Stimulated activated CD8-positive, alpha-beta memory T cell treated with anti-CD3 and anti-CD28 coated beads, Interleukin-4, amount 100 ng/mL, for 1 hour (primary cell): ENCODE measurements around the gene CD302.
"Not testable (repeated sequence)": the region's sequence is repeated elsewhere in the genome, so short reads cannot be mapped to it uniquely, and the experiment has no call there.

Experiments used
- DNase-seq, 2 donors: peaks; one replicate each; pipeline ENCODE4 v3.0.0-alpha.2; 2020; ENCODE audit warnings: low read depth in 2 of 2, low spot score in 1 of 2

The CD302 gene

DNA sequence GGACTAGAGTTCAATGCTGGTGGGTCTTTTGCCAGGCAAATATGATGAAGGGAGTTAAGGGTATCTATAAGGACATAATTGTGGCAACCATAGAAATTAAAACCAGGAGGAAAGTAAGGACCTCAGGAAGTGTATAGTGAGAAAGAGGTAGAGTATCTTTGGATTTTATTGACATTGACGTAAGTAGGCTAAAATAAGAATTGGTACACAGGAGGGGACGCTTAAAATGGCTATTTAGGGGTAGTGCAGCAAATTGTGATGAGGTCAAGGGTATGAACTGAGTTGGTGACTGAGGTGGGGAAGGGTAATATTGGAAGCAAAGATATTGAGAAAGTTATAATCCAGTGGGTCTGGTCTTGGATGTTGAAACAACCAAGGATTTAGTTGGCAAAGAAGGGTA, 43.0 kb downstream of the CD302 start:
- DNase-seq, result no peak

DNA sequence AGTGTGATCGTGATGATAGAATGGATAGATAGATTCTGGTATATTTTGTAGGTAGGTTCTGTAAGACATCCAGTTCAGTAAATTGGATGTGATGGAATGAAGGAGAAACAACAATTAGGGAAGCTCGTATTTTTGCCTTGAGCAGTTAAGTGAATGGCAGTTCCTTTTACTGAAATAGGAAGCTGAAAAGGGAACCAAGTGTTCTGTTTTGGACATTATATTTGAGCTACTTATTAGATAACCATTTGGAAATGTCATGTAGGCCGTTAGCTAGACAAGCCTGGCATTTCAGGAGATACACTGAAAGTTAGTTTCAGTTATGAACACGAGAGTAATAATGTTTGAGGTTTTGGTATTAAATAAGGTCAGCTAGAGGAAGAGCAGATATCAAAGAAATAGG, 44.2 kb downstream of the CD302 start:
- DNase-seq, result no peak

DNA sequence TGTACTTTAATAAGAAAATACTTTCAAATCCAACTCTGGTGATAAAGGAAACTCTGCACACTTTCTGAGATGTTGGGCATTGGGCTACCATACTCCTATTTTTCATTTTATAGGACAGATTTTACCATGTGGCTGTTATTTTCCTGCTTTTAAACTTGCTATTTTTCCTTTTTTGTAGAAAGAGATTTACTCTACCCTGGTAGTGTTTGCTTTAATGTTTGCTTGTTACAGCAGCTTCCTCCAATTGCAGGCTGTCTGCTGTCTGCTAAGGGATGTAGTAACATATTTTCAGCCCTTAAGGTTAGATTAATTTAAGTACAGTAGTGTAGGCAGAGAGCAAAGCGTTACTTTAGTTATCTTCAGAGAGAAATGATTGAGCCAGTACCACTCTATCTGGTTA, 47.1 kb downstream of the CD302 start:
- no peak for DNase-seq

- DNase-seq, result no peak
These were observed 49.9 kb downstream of the CD302 start for GRCh38 chr2:159748089-159748488.

DNA sequence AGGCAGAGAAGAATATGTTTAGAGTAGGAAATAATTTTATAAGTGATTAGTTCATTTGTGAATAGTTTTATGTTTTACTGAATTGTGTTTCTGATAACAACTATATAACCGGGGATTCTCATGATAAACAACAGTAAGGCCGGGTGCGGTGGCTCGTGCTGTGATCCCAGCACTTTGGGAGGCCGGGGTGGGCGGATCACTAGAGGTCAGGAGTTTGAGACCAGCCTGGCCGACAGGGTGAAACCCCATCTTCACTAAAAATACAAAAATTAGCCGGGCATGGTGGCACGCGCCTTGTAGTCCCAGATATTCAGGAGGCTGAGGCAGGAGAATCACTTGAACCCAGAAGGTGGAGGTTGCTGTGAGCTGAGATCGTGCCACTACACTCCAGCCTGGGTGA, 52.8 kb downstream of the CD302 start:
- not testable (repeated sequence) for DNase-seq

DNA sequence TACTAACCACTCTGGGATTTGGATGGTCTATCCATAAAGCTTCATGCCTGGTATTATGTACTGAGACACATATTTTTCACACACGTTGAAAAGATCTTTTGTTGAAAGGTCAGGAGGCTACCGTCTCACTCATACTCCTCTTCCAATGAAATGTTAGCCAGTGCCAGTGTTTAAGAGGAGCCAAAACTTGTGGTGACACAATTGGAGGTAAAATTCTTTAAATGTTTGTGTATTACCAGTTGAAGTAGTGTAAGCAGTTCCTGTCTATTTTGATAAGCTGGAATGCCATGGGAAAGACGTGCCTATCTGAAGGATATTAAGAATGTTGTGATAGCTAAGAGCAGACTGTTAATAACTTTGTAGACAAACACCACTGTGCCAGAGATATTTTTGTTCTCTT, 53.6 kb downstream of the CD302 start:
- DNase-seq, result no peak

GRCh38 chr2:159742846-159743245, 55.2 kb downstream of the CD302 start:
- no peak for DNase-seq

DNA sequence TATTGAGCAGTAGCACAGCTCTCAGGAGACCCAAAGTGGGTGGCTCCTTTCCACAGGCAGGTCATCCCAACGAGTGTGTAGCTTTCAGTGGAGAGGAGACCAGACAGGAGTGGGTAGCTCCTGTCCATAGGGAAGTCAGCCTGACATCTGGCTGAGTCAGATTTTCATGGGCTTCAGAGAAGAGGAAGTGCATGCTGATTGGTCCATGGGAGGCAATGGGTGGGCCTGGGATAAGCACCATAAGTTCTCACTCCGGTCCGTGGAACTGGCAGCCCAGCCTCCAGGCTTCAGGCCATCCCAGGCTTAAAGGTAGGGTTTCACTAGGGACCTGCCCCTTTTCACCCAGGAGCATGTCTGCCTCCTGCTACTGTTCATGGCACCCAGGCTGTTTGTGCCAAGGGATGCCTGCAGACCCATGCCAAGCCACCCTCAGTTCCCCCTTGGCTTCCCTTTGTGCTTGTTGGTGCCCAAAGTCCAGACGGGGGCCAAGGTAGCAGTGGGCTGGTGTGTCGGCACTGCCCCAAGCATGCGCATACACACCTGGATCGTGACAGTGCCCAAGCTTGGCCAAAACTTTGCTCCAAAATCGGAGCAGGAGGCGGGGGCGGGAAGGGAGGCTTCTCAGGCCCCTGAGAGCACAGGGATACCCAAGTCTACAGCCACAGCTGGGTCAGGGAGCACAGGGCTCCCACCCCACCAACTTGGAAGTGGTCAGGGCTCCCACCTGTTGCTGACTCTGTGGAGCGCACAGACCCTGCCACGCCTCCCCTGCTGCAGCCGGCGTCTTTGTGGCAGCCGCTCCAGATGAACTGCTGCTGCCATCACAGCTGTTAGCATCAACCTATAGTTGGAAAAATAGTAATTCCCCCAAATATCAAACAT, 59.3 kb downstream of the CD302 start:
- DNase-seq, result no peak

DNA sequence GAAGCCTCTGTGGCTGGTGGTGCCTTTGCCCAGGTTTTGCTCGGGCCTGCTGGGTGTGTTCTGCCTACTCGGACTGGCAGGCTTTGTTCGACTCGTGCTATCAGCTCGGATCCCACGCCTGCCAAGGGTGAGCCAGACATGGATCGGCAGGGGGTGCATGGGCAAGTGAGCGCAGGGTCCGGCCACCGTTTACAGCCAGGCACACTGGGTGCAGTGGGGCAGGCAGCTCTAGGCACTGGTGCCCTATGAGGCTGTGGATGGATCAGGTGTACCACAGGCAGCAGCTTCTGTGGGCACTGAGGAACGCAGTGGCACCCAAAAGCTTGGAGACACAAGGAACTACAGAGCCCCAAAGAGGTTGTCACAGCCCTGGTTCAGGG, 60.1 kb downstream of the CD302 start:
- no peak for DNase-seq

DNA sequence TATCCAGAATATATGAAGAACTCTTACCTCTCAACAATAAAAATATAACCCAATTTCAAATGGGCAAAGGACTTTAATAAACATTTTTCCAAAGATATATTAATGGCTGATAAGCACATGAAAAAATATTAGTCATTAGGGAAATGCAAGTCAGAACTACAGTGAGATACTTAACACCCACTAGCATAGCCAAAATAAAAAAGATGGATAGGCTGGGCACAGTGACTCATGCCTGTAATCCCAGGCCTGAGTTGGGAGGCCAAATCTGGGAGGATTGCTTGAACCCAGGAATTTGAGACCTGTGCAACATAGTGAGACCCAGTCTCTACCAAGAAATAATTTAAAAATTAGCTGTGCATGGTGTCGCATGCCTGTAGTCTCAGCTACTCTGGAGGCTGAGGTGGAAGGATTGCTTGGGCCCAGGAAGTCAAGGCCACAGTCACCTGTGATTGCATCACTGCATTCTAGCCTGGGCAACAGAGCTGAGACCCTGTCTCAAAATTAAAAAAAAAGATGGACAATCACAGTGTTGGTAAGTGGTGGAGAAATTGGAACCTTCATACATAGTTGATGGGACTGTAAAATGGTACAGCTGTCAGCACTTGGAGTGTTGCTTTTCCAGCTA, 60.6 kb downstream of the CD302 start:
- DNase-seq, result no peak

GRCh38 chr2:159736048-159736447, 62.0 kb downstream of the CD302 start:
- no peak for DNase-seq

DNA sequence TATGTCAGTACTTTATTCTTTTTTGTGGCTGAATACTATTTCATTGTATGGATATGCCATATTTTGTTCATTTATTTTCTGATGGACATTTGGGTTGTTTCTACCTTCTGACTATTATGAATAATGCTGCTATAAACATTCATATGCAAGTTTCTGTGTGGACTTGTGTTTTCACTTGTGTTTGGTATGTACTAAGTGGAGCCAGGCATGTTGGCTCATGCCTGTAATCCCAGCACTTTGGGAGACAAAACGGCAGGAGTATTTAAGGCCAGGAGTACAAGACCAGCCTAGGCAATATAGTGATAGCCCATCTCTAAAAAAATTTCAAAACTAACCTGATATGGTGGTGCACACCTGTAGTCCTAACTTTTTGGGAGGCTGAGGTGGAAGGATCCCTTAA, 62.4 kb downstream of the CD302 start:
- DNase-seq, result no peak

DNA sequence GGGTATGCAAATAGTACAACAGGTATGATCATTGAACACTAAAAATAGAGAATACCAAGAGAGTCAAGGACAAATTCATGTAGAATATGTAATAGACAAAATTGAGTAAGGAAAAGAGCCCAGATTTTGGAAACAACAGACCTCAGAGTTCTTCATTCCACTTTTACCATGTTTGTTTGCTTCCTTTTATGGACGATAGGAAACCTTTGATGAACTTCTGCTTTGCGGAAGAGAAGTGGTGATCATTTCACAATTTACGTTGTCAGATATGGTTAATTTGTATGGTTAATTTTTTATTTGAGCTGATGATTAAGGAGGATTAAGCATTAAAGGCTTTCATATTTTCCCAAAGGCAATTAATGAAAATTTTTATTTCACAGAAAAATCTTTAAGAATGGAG, 69.4 kb downstream of the CD302 start:
- no peak for DNase-seq

DNA sequence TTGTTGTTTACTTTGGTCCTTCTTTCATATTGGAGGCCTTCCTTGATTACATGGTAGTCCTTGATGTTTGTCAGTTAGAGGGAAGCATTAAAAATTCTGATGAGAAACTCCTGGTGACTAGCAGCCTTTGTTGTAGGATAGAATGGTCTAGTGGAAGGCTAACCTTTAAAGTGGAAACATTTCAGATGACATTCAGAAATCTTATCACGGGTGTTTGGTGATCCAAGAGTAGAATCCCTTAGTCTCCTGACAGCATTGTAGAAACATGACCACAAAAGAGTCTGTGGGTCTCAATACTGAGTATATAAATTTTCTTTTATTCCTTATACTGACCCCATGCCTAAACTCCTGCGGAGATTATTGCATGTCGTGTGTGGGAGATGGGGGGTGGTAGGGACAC, 72.3 kb downstream of the CD302 start:
- no peak for DNase-seq

- not testable (repeated sequence) for DNase-seq
These were observed 73.0 kb downstream of the CD302 start for GRCh38 chr2:159724795-159725572.

DNA sequence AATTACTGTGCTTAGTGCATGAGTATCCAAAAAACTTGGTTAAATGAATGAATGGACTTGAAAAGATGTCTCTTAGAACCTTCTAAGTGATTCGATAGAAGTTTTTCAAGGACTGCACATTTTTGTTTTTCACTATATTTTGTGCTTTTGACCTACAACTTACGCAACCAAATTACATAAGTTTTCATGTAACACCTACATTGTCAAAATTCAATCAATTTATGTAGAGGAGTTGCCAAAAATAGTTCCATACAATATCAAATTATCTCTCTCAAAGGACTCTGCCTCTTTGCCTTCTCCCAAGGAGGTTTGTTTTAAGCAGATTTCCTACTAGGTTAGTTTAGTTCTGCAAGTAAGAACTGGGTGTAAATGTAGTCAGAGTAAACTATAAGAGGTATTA, 75.4 kb downstream of the CD302 start:
- no peak for DNase-seq

DNA sequence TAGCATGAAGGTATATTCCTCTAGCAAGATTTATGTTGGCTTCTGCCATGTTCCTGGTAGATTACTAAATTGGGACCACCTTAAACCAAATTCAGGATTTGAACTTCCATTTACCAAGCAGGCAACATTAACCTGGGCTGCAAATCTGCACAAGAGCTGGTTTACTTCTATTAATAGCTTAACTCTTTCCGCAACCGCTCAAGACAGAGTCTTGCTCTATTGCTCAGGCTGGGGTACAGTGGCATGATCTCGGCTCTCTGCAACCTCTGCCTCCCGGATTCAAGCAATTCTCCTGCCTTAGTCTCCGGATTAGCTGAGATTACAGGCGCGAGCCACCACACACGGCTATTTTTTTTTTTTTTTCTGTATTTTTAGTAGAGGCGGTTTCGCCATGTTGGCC, 77.3 kb downstream of the CD302 start:
- DNase-seq, result no peak
